Activated T-cell treated with anti-CD3 and anti-CD28 coated beads for 4 hours (primary cell): ENCODE data around the gene UCHL3.

Experiments used
- DNase-seq: peaks from one replicate; pipeline ENCODE4 v3.0.0-alpha.2; 2020

The UCHL3 gene

GRCh38 chr13:75550159-75550567 lies 572 bp downstream of the UCHL3 start:
- DNase-seq = peak; percentile 17

- DNase-seq = no peak
Measured at GRCh38 chr13:75554464-75554863, 4.9 kb downstream of the UCHL3 start.

- DNase-seq = no peak
Measured at GRCh38 chr13:75554981-75555380, 5.4 kb downstream of the UCHL3 start.

- DNase-seq = no peak
Measured at GRCh38 chr13:75555836-75556235, 6.2 kb downstream of the UCHL3 start.

- no peak for DNase-seq
Measured at GRCh38 chr13:75556961-75557360, 7.4 kb downstream of the UCHL3 start.

DNA sequence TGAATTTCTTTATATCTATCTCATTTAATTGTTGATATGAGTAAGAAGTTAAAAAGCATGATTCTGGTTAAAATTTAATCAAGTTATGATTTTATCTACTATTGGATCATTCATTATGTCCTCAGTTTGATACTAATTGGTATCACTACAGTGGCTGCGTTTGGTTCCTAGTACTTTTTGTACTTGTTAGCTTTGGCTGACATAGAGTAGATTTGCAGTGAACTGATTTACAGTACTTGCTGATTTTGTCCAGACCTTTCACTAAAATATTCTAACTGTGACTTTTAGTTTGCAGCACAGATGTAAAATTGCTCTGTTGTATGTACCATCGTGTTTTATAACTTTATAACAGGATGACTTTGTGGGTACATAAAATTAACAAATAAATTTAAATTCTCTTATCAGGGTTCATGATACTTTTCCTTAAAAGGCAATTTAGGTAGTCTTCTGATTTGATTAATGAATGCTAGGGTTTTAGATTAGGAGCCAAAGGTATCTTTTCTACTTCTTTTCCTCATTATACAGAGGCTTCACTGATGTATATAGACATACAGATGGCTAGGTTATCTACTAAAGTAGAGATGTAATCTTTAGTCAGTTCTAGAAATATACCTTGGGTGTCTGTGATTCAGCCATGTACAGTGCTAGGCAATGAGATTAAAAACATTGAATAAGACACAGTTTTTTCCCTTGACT lies 8.7 kb downstream of the UCHL3 start:
- no peak for DNase-seq

DNA sequence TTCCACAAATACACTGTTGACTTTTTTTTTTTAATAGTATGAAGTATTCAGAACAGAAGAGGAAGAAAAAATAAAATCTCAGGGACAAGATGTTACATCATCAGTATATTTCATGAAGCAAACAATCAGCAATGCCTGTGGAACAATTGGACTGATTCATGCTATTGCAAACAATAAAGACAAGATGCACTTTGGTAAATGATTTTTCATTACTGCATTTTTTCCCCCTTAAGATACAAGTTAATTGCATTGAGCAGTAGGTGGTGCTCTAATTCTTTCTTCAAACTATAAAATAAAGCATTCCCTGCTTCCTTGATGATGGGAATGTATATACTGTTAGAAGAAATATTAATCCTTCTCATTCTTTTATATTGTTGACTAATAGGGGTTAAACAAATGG lies 17.1 kb downstream of the UCHL3 start:
- DNase-seq = no peak

DNA sequence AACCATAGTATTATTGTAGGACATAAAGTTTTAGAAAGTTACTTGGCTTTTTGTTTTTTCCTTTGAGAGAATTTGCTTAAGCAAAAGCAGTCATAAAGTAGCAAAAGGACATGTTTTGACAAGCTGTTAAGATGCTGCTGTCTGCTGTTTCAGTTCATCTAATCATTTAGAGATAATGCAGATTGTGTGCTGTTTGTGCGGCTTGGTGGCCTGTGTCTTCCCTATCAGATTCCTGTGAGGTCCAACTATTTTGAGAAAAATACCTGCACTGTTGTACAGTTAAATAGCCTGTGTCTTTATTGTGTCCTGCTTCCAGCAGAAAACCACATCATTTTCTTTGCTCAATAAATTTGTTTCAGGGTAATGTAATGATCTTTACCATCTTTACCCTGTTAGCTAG lies 20.0 kb downstream of the UCHL3 start:
- no peak for DNase-seq

DNA sequence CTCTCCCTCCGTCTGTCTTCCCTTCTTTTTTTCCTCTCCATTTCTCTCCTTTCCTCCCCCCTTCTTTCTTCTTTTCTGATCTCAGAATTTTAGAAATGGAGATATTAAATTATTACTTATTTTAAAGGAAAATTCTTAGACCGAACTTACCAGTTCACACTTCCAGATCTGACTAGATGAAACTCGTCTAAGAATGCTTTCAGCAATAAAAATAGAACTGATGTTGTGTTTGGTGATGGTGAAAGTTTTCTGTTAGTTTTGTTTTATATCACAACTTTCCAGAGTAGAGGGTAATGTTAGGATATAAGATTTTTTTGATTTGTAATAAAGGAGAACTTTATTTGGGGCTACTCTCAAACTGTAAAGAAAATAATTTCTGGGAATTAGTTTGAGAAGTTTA lies 29.9 kb downstream of the UCHL3 start:
- DNase-seq = no peak

- no peak for DNase-seq
Measured at GRCh38 chr13:75581874-75582640, 32.5 kb downstream of the UCHL3 start.

DNA sequence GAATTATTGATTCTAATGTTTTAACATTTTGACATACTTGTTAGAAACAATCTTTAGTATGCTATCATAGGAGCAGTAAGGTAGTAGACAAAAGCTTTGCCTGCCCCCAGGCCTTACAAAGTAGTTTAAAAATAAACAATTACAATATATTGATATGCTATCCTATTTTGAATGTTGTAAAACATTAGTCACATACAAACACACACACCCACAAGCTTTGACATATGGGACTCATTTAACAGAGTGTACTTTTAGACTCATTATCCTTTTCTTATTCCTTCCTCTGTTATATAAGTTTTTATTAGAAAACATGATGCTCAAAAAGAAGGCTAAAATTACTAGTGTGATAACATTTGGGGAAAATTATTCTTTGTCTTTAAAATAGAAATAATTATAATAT lies 33.5 kb downstream of the UCHL3 start:
- DNase-seq = no peak

GRCh38 chr13:75585153-75585552 lies 35.6 kb downstream of the UCHL3 start:
- DNase-seq = no peak

DNA sequence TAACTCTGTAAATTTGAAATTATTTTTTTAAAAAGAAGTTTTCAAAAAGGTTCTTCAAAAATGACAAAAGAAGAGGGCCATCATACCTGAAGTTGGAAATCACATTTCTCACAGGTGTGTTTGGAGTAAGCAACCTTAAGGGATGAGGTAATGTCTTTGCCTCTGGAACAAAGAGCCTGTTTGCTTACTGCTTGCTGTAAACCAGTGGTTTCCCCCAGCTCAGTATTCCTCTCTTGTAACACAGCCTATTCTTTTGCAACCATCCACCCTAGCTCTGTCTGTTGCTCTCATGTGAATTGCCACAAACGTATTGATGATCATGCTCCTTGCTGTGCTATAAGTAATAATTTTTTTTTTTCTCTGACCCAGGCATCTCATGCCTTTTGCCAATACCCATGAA lies 38.1 kb downstream of the UCHL3 start:
- no peak for DNase-seq

GRCh38 chr13:75596657-75597182 lies 47.1 kb downstream of the UCHL3 start:
- DNase-seq = no peak

DNA sequence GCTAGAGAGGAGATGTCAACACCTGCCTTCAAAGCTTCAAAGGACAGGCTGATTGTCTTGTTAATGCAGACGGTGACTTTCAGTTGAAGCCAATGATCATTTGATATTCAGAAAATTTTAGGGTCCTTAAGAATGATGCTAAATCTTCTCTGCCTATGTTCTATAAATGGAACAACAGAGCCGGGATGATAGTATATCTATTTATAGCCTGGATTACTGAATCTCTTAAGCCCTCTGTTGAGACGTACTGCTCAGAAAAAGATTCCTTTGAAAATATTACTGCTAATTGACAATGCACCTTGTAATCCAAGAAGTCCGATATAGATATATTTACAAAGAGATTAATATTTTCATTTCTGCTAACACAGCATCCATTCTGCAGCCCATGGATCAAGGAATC lies 50.8 kb downstream of the UCHL3 start:
- no peak for DNase-seq

GRCh38 chr13:75603038-75603437 lies 53.4 kb downstream of the UCHL3 start:
- no peak for DNase-seq

- DNase-seq = no peak
Measured at GRCh38 chr13:75607447-75607846, 57.9 kb downstream of the UCHL3 start.

GRCh38 chr13:75610466-75610865 lies 60.9 kb downstream of the UCHL3 start:
- no peak for DNase-seq

DNA sequence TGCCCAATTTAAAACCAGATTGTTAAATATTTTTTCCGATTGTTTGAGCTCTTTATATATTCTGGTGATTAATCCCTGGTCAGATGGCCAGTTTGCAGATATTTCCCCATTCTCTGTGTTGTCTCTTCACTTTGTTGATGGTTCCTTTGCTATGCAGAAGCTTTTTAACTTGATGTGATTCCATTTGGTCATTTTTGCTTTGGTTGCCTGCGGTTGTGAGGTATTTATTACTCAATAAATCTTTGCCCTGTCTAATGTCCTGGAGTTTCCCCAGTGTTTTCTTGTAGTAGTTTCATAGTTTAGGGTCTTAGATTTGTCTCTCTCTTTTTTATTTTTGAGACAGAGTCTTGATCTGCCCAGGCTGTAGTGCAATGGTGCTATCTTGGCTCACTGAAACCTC lies 62.8 kb downstream of the UCHL3 start:
- no peak for DNase-seq

GRCh38 chr13:75617230-75617629 lies 67.6 kb downstream of the UCHL3 start:
- no peak for DNase-seq

GRCh38 chr13:75618308-75618707 lies 68.7 kb downstream of the UCHL3 start:
- no peak for DNase-seq

- no peak for DNase-seq
Measured at GRCh38 chr13:75620020-75620419, 70.4 kb downstream of the UCHL3 start.

DNA sequence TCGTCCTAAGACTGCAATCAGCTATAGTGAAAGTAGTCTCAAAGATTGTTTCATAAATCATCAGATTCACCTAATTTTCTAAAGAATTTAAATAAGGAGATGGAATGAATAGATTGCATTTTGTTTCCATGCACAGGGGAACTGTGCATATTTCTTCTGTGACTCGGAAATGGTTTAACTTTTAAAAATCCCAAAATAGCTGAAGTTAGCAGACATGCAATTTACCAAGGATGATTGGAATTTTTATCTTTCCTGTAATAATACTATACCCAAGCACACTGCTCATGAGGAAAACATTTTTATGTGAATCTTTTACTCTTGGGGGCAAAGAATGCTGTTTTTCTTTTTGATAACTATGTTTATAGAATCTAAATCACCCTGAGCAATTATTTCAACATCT lies 71.6 kb downstream of the UCHL3 start:
- DNase-seq = no peak

- DNase-seq = no peak
Measured at GRCh38 chr13:75628801-75629200, 79.2 kb downstream of the UCHL3 start.
